Medulla oblongata (tissue), 1 donor: ENCODE data around the gene HORMAD1.
"Not testable (repeated sequence)": the region's sequence is repeated elsewhere in the genome, so short reads cannot be mapped to it uniquely, and the experiment has no call there.

Experiments
- DNase-seq: peaks from one replicate; pipeline ENCODE4 v3.0.0-alpha.2; 2015; ENCODE audit errors: extremely low spot score

HORMAD1 gene

GRCh38 chr1:150720703-150721102, at the start of gene HORMAD1:
HORMAD1 (minus strand) TSS chr1:150720895; CDS start chr1:150719505, 1,390 bp downstream.
- DNase-seq: no peak

- DNase-seq: not testable (repeated sequence)
Measured at GRCh38 chr1:150767704-150768103, 47.0 kb upstream of the HORMAD1 start.

GRCh38 chr1:150765977-150766301, 45.2 kb upstream of the HORMAD1 start:
- DNase-seq: not testable (repeated sequence)

- DNase-seq: peak; percentile 72
Measured at GRCh38 chr1:150765296-150765976, 44.7 kb upstream of the HORMAD1 start, which contains the start of gene CTSS. CTSS (minus strand) TSS chr1:150765778; CDS start chr1:150764763, 1,015 bp downstream.

GRCh38 chr1:150764617-150765101, 44.0 kb upstream of the HORMAD1 start:
- no peak for DNase-seq

GRCh38 chr1:150763018-150763417, 42.3 kb upstream of the HORMAD1 start:
- DNase-seq: no peak

- DNase-seq: no peak
Measured at GRCh38 chr1:150762552-150762951, 41.9 kb upstream of the HORMAD1 start.

- DNase-seq: no peak
Measured at GRCh38 chr1:150761801-150762200, 41.1 kb upstream of the HORMAD1 start.

GRCh38 chr1:150760013-150760412, 39.3 kb upstream of the HORMAD1 start:
- DNase-seq: no peak

- DNase-seq: no peak
Measured at GRCh38 chr1:150753416-150753815, 32.7 kb upstream of the HORMAD1 start.

GRCh38 chr1:150751443-150751842, 30.7 kb upstream of the HORMAD1 start:
- DNase-seq: no peak

GRCh38 chr1:150749720-150750311, 29.1 kb upstream of the HORMAD1 start:
- no peak for DNase-seq

GRCh38 chr1:150748878-150749719, 28.4 kb upstream of the HORMAD1 start:
- DNase-seq: no peak

- no peak for DNase-seq
Measured at GRCh38 chr1:150730130-150730721, 9.5 kb upstream of the HORMAD1 start.

GRCh38 chr1:150724336-150724735, 3.6 kb upstream of the HORMAD1 start:
- DNase-seq: no peak

GRCh38 chr1:150720098-150720497, 597 bp downstream of the HORMAD1 start:
- DNase-seq: no peak

- DNase-seq: no peak
Measured at GRCh38 chr1:150718225-150718891, 2.3 kb downstream of the HORMAD1 start.

GRCh38 chr1:150709031-150709430, 11.7 kb downstream of the HORMAD1 start:
- DNase-seq: not testable (repeated sequence)

GRCh38 chr1:150708595-150708994, 12.1 kb downstream of the HORMAD1 start:
- no peak for DNase-seq

- DNase-seq: no peak
Measured at GRCh38 chr1:150706091-150706490, 14.6 kb downstream of the HORMAD1 start.

GRCh38 chr1:150703427-150703826, 17.3 kb downstream of the HORMAD1 start:
- no peak for DNase-seq
